Measurements from ENCODE around the gene SLC6A2. TPM values are rescaled to one million over a fixed set of nuclear protein-coding genes. Genes with fewer than 3 reads are reported as not detected.
"Not testable (repeated sequence)": the region's sequence is repeated elsewhere in the genome, so short reads cannot be mapped to it uniquely, and the experiment has no call there.

SLC6A2 gene
- total RNA-seq, result under 1 TPM in 2 of 4 donors, not detected in 2; 0.47 to 0.48 TPM

DNA sequence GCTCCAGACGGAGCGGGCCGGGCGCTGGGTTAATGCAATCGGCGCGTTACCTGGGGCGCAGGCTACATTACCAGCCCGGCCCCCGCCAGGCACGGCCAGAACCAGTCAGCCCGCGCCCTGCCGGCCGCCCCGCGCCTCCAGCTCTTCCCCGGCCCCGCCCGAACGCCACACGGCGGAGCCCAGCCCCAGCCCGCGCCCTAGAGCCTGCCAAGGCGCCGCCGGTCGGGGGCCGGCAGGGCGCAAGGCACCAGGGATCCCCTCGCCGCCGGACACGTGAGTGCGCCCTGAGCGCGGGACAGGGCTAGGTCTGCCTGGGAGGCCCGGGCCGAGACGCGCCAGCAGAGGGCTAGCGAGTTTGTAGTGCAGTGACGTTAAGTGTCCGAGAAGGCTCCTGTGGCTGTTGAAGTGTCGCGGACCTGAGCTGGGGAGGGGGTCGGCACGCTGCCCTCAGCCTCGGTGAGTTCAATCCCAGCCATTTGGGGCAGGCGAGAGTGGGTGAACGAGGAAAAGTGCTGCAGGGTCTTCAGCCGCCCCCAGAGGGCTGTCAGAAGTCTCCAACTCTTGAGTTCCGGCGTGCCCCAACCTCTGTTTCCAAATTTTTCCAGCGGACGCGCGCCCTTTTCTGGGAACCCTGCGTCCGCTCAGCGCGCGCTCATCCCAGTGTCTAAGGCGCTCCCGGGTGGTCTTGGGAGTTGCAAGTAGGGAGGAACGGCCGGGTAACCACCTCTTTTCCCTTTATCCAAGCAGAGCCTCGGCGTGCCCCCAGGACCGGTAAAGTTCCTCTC, at the start of gene SLC6A2:
Gene SLC6A2 (plus strand): TSS at position 92 of the 785 bp plus-strand sequence. CDS start 707 bp downstream, outside the sequence.
- DNase-seq (ENCODE audit: low spot score) (no peak), ATAC-seq (ENCODE audit: low FRiP score) (no peak)
- TF ChIP-seq CTCF (IDR thresholded peaks at IDR 0.05), result no peak

GRCh38 chr16:55613613-55614335, 42.0 kb upstream of the SLC6A2 start:
- no peak for ATAC-seq (ENCODE audit: low FRiP score)
- TF ChIP-seq CTCF (IDR thresholded peaks at IDR 0.05), result no peak
- no peak for DNase-seq (ENCODE audit: low spot score)

DNA sequence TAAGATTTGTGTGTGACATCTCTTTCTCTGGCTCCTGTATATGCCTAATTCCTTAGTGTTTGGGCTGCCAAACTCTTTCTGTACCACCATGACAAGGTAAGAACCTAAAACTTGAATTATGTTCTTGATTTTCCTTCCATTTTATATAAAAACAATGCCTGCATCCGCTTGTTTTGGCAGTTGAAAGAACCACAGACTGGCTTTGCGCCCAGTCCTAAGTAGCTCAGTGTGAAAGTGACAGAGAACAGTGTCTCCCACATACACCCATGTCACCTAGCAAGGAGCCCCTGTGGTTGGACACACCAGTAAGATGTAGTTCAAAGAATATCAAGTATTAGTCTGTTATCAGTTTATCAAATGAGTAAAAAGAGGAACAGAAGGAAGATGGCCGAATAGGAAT, 40.7 kb upstream of the SLC6A2 start:
- DNase-seq (ENCODE audit: low spot score) (no peak), ATAC-seq (ENCODE audit: low FRiP score) (no peak)
- no peak for TF ChIP-seq CTCF (IDR thresholded peaks at IDR 0.05)

DNA sequence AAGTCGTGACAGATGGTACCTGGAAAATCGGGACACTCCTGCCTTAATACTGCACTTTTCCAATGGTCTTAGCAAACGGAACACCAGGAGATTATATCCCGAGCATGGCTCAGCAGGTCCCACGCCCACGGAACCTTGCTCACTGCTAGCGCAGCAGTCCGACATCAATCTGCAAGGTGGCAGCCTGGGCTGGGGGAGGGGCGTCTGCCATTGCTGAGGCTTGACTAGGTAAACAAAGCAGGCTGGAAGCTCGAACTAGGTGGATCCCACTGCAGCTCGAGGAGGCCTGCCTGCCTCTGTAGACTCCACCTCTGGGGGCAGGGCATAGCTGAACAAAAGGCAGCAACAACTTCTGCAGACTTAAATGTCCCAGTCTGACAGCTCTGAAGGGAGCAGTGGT, 40.1 kb upstream of the SLC6A2 start:
- ATAC-seq (ENCODE audit: low FRiP score); DNase-seq (ENCODE audit: low spot score): not testable (repeated sequence)

GRCh38 chr16:55621771-55622170, 34.0 kb upstream of the SLC6A2 start:
- ATAC-seq (ENCODE audit: low FRiP score) (no peak), DNase-seq (ENCODE audit: low spot score) (no peak)
- TF ChIP-seq CTCF (IDR thresholded peaks at IDR 0.05), result no peak

DNA sequence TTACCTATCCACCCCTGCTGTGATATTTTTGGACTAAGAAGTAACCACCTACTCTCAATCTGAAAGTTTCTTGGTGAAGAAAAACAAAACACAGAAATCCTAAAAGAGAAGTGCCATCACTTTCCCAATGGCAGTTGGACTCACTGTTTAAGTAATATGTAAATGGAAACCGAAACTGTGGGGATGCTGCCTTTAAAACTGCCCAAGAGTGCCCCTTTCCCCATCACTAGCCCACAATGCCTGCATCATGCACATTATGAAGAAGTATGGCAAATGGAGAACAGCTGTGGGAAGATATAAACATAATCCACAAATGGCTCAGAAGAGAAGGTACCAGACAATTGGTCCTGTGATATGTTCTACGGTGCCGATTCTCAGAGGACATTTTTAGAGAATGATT, 33.5 kb upstream of the SLC6A2 start:
- no peak for TF ChIP-seq CTCF (IDR thresholded peaks at IDR 0.05)
- DNase-seq (ENCODE audit: low spot score) (no peak), ATAC-seq (ENCODE audit: low FRiP score) (no peak)

DNA sequence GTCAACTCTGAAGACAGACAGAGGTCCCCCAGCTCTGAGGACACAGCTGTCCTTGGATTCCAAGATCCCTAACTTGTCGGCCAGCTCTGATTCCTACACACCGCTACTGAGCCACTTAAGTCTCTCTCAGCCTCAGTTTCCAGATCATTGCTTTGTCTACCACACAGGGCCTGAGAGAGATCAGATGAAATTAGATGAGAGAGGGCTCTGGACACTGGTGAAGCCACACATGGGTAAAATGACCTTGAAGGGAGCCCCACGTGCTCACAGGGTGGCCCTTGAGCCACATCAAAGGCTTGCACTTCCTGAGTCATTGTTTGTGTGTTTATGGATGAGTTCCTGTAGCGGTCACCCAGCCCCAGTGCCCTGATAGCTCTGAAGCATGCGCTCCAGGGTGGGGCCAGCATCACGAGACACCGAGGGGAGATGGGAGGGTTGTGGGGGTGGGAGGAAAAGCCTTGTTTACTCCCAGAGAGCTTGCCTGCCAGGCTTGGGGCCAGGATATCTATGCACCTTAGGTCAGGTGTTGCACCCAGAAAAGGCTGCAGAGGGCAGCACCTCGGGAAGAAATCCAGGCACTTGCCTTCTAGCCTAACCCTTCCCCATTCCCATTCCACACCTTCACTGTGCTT, 32.7 kb upstream of the SLC6A2 start:
- DNase-seq (ENCODE audit: low spot score) (no peak), ATAC-seq (ENCODE audit: low FRiP score) (no peak)
- TF ChIP-seq CTCF (IDR thresholded peaks at IDR 0.05), result no peak
